Activated T-helper 2 cell treated with anti-CD3 and anti-CD28 coated beads, Interferon-gamma antibody, Interleukin-2, Interleukin-4, amounts not matched to agents 10 μg/mL and 5 μg/mL and 100 μg/mL, durations not matched to agents 14 hours and 24 hours and 36 hours (primary cell): ENCODE measurements around the gene GPC4. TPM values are rescaled to one million over a fixed set of nuclear protein-coding genes. Genes with fewer than 3 reads are reported as not detected.
"Not testable (repeated sequence)": the region's sequence is repeated elsewhere in the genome, so short reads cannot be mapped to it uniquely, and the experiment has no call there.

Experiments used
- DNase-seq: peaks from one replicate; pipeline ENCODE4 v3.0.0; 2021; ENCODE audit warnings: low spot score
- H3K27ac Mint-ChIP-seq: one replicate; pipeline ENCODE4 v1.8.0; 2021; ENCODE audit warnings: mixed read lengths
- H3K27me3 Mint-ChIP-seq: one replicate; pipeline ENCODE4 v1.8.0; 2021; ENCODE audit warnings: low read depth, mixed read lengths
- H3K36me3 Mint-ChIP-seq: one replicate; pipeline ENCODE4 v1.8.0; 2021; ENCODE audit warnings: low read depth, mixed read lengths
- H3K4me1 Mint-ChIP-seq: one replicate; pipeline ENCODE4 v1.8.0; 2021; ENCODE audit warnings: low read depth, mixed read lengths
- H3K4me3 Mint-ChIP-seq: one replicate; pipeline ENCODE4 v1.8.0; 2021; ENCODE audit warnings: low read depth, mild to moderate bottlenecking, moderate library complexity, mixed read lengths
- H3K9me3 Mint-ChIP-seq: one replicate; pipeline ENCODE4 v1.8.0; 2021; ENCODE audit warnings: mixed read lengths
- intact Hi-C: fragments of 100-400 bp; cut with micrococcal nuclease; formaldehyde crosslinking; loops from one replicate; pipeline ENCODE4 v1.15.1; 2023
- total RNA-seq: library from RNA; stranded (reverse); gene quantifications from 2 replicates; pipeline ENCODE4 v1.2.3, GENCODE V29; 2022

GPC4 gene
- total RNA-seq, 1 donor from 2014 or later, result not detected

DNA sequence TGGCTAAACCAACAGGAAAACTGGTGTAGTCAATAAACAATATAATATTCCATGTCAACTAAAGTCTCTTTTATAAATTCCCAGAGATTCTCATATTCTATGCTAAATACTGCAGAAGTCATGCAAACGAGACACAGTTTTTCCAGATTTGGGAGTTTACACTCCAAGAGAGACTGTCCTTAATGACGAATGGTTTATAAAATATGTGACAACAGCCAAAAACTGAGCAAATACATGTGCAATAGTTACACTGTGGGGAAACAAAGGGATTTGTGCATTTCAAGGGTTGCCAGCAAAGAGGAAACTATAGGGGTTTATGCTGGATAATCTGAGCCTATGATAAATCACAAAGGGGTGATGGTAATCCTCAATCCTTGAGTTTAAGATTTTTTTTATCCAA lies 75.7 kb downstream of the GPC4 start:
- intact Hi-C loops, result no loop called here
- Mint-ChIP-seq H3K27me3 (no peaks in the 10 kb centered on the region), H3K4me1 (no peaks in the 10 kb centered on the region), H3K9me3 (no peaks in the 10 kb centered on the region), H3K27ac (no peak overlapping the region), H3K36me3 (no peaks in the 10 kb centered on the region), H3K4me3 (no peak overlapping the region)
- no peak for DNase-seq

DNA sequence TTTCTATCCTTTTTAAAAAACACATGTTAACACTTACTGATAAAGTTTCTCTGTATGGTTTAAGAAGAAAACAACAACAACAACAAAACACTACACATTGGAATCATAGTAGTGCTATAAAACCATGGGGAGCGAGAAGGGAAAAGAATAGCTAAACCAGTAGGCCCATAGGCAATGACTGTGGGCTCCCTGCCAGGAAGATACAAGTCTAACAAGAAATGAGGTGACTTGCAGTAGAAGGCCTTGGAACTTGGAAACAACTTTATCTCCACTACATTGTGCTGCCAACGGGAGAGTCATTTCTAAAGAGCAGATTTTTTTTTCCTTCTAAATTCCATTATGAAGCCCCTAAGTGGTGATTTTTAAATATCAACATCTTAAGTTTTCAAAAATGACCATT lies 78.0 kb downstream of the GPC4 start:
- Mint-ChIP-seq H3K36me3 (no peaks in the 10 kb centered on the region), H3K4me1 (no peaks in the 10 kb centered on the region), H3K27me3 (no peaks in the 10 kb centered on the region), H3K4me3 (no peak overlapping the region), H3K27ac (no peak overlapping the region), H3K9me3 (no peaks in the 10 kb centered on the region)
- intact Hi-C loops, result no loop called here
- DNase-seq, result no peak

DNA sequence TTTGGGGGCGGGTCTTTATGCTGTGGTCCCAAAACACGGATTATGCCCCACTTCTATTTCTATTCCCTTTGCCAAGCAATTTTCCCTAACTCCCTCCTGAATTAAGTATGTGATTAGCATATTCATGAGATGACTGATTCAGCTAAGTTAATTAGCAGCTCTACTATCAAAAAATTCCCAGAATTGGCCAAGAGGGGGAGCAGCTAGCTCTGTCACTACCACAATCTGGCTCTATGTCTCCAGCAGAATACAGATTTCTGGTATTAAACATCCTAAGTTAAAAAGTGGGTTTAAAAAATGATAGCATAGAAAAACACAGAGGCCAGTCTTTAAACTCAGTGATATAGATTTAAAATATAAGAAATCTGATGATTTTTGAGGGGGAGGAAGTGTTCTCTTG lies 80.3 kb downstream of the GPC4 start:
- DNase-seq, result no peak
- Mint-ChIP-seq H3K9me3 (no peaks in the 10 kb centered on the region), H3K4me3 (no peak overlapping the region)

GRCh38 chrX:133333154-133333750 lies 82.0 kb downstream of the GPC4 start:
- no peak for DNase-seq
- H3K27ac Mint-ChIP-seq, result no peak overlapping the region
- no peaks in the 10 kb centered on the region for H3K27me3 Mint-ChIP-seq
- no peaks in the 10 kb centered on the region for H3K36me3 Mint-ChIP-seq
- intact Hi-C loops, result no loop called here
- no peaks in the 10 kb centered on the region for H3K9me3 Mint-ChIP-seq
- H3K4me1 Mint-ChIP-seq, result no peaks in the 10 kb centered on the region
- H3K4me3 Mint-ChIP-seq, result no peak overlapping the region

More for the DNA sequence above, 80.3 kb downstream of the GPC4 start:
- no peaks in the 10 kb centered on the region for H3K36me3 Mint-ChIP-seq
- H3K27me3 Mint-ChIP-seq, result no peaks in the 10 kb centered on the region
- intact Hi-C loops, result no loop called here
- no peak overlapping the region for H3K27ac Mint-ChIP-seq
- H3K4me1 Mint-ChIP-seq, result no peaks in the 10 kb centered on the region

DNA sequence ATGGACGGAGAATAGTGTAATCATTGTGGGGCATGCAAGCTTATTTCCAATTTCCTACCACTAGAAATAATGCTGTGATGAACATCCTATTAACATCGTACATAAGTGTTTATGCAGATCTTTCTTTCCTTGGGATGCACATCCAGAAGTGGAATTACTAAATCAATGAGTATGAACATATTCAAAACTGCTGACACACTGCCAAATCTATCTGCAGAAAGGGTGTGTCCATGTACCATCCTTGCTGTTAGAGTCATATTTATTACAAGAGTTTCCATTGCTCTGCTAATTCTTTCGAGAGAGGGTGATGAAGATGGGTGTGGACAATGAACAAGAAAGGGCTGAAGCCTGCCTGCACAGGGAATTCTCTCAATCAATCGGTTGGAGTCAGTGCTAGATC lies 82.6 kb downstream of the GPC4 start:
- Mint-ChIP-seq H3K27ac (no peak overlapping the region), H3K4me1 (no peaks in the 10 kb centered on the region), H3K36me3 (no peaks in the 10 kb centered on the region), H3K4me3 (no peak overlapping the region), H3K27me3 (no peaks in the 10 kb centered on the region), H3K9me3 (no peaks in the 10 kb centered on the region)
- intact Hi-C loops, result no loop called here
- DNase-seq, result no peak

DNA sequence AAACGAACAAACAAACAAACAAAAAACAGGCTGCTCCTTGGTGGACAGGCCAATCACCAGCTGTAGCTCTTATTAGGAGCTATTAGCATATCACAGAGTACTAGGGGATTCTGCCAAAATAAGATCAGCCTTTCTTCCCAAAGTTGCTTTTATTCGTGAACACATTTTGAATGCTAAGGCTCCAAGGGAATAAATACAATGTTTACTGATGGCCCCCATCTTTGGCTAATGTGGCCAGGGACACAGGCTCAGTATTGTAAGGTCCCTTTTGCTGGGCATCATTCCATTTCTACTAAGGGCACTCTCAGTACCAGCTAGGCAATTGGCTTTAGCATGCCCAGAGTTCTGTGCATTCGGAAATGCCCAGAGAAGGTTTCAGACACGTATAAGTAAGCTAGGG lies 84.3 kb downstream of the GPC4 start:
- Mint-ChIP-seq H3K36me3 (no peaks in the 10 kb centered on the region), H3K9me3 (no peaks in the 10 kb centered on the region), H3K27me3 (no peaks in the 10 kb centered on the region), H3K27ac (no peak overlapping the region), H3K4me3 (no peak overlapping the region), H3K4me1 (no peaks in the 10 kb centered on the region)
- no peak for DNase-seq
- intact Hi-C loops, result no loop called here

DNA sequence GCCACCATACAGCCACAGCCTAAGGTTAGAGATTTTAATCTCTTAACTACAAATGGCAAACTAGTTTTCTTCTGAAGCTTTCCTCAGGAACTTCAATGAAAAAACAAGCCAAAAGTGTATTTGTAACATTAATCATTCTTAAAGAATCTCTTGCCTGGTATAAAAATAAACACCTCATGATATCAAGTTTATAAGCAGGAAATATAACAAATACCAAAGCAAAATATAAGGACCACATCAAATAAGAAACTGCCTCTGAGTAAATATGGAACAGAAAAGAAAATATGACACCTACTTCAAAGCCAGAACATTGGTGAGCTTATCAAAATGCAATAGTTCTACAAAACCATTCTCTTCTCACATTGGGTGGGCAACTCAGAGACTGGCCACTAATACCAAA lies 89.9 kb downstream of the GPC4 start:
- Mint-ChIP-seq H3K4me1 (peaks cover 10% of the 10 kb centered on the region), H3K27ac (no peak overlapping the region), H3K4me3 (no peak overlapping the region), H3K9me3 (no peaks in the 10 kb centered on the region), H3K36me3 (no peaks in the 10 kb centered on the region), H3K27me3 (no peaks in the 10 kb centered on the region)
- no peak for DNase-seq
- intact Hi-C loops, result no loop called here

- H3K27me3 Mint-ChIP-seq, result no peaks in the 10 kb centered on the region
- no peaks in the 10 kb centered on the region for H3K9me3 Mint-ChIP-seq
- no peaks in the 10 kb centered on the region for H3K36me3 Mint-ChIP-seq
- H3K4me1 Mint-ChIP-seq, result peaks cover 10% of the 10 kb centered on the region
- no peak overlapping the region for H3K27ac Mint-ChIP-seq
- no peak for DNase-seq
- H3K4me3 Mint-ChIP-seq, result no peak overlapping the region
- intact Hi-C loops, result no loop called here
Measured at GRCh38 chrX:133323431-133323830, 91.9 kb downstream of the GPC4 start.

GRCh38 chrX:133322269-133322668 lies 93.0 kb downstream of the GPC4 start:
- H3K36me3 Mint-ChIP-seq, intact Hi-C loops, H3K27ac Mint-ChIP-seq, H3K4me3 Mint-ChIP-seq, DNase-seq, H3K27me3 Mint-ChIP-seq, H3K9me3 Mint-ChIP-seq: not testable (repeated sequence)
- H3K4me1 Mint-ChIP-seq, result peaks cover 10% of the 10 kb centered on the region

DNA sequence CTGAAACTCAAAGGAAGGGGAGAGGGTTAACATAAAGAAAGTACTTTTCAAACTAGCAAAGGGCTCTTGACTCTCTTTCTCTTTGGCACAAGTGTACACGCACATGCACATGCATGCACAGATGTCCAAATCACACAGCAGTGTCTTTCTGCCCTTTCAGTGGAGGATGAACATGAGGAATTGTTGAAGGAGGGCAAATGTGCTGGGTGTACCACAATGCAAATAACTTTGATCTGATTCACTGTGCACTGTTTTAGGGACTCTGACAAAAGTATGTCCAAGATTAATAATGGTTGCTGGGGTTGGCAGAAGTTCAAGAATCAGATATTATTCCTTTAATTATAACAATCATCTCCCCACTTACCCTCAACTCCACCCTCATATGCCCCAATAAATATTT lies 93.8 kb downstream of the GPC4 start:
- H3K27me3 Mint-ChIP-seq, result no peaks in the 10 kb centered on the region
- no peak for DNase-seq
- peaks cover 10% of the 10 kb centered on the region for H3K4me1 Mint-ChIP-seq
- no peaks in the 10 kb centered on the region for H3K36me3 Mint-ChIP-seq
- no peaks in the 10 kb centered on the region for H3K9me3 Mint-ChIP-seq
- no peak overlapping the region for H3K27ac Mint-ChIP-seq
- intact Hi-C loops, result no loop called here
- no peak overlapping the region for H3K4me3 Mint-ChIP-seq

DNA sequence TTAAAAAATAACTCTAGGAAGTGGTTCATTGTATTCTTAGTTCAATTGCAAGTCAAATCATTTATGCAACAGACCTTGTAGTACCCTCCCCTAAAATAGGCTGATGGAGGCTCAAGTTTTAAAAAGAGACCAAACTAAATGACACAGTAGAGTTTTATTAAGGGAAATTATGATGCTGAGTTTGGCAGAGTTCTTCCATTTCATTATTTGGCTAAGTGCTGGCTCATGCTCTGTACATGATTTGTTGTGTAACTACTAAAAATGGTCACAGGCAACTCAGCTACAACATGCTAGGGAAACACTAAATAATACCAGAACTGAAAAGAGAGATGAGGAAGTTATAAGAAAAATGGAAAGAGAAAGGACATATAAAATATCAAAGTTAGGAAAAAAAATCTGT lies 101.0 kb downstream of the GPC4 start:
- H3K27ac Mint-ChIP-seq, result no peak overlapping the region
- no peaks in the 10 kb centered on the region for H3K36me3 Mint-ChIP-seq
- H3K9me3 Mint-ChIP-seq, result no peaks in the 10 kb centered on the region
- no peaks in the 10 kb centered on the region for H3K27me3 Mint-ChIP-seq
- no peak overlapping the region for H3K4me3 Mint-ChIP-seq
- no peaks in the 10 kb centered on the region for H3K4me1 Mint-ChIP-seq
- intact Hi-C loops, result no loop called here
- no peak for DNase-seq

- Mint-ChIP-seq H3K9me3 (no peaks in the 10 kb centered on the region), H3K36me3 (no peaks in the 10 kb centered on the region), H3K4me3 (no peak overlapping the region), H3K4me1 (no peaks in the 10 kb centered on the region), H3K27me3 (no peaks in the 10 kb centered on the region), H3K27ac (no peak overlapping the region)
- DNase-seq, result no peak
- intact Hi-C loops, result no loop called here
Measured at GRCh38 chrX:133308499-133308897, 106.8 kb downstream of the GPC4 start.

GRCh38 chrX:133307637-133308498 lies 107.4 kb downstream of the GPC4 start:
- Mint-ChIP-seq H3K4me1 (no peaks in the 10 kb centered on the region), H3K27ac (no peak overlapping the region), H3K36me3 (no peaks in the 10 kb centered on the region), H3K9me3 (no peaks in the 10 kb centered on the region), H3K27me3 (no peaks in the 10 kb centered on the region), H3K4me3 (no peak overlapping the region)
- no peak for DNase-seq
- intact Hi-C loops, result no loop called here
